HG03439 (cell line): ENCODE data around the gene TMEM59L.
A peak's percentile ranks its signal among the peaks of the same experiment; 100 is the strongest.

Source experiments
- ATAC-seq: cut with Tn5 transposase; IDR thresholded peaks from one replicate; pipeline ENCODE4 v1.9.1; 2021; ENCODE audit warnings: mild to moderate bottlenecking, moderate library complexity; ENCODE audit not compliant: unreplicated experiment

TMEM59L gene

DNA sequence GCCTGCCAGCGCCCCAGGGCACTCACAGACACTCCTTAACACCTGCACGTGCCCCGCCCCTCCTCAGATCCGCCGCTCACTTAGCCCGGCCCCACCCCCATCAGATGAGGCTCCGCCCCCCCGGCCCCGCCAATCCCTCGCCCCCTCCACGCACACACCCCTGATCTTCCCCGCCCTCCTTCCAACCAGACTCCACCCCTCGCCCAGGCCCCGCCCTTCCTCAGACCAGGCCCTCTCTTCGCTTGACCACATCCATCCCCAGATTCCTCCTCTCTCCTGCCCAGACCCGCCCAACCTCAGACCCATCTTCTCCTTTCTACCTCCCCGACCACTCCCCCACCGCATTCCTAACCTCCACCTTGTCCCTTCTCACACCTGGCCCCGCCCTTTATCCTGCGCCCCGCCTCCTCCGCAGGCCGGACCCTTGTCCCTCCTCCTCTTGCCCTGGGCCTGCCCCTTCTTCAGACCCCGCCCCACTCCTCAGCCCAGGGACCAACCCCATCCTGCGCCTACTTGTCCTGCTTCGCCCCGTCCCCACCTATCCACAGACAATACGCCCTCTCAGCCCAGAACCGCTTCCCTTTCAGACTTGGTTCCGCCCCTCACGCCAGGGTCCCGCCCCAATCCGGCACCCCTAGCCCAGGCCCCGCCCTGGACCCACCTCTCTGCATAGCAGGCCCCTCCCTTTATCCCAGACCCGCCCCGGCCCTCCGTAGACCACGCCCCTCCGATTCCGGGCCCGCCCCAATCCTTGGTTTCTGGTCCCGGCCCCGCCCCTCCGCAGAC is 23.7 kb downstream of the TMEM59L start:
- ATAC-seq, result peak; percentile 80

DNA sequence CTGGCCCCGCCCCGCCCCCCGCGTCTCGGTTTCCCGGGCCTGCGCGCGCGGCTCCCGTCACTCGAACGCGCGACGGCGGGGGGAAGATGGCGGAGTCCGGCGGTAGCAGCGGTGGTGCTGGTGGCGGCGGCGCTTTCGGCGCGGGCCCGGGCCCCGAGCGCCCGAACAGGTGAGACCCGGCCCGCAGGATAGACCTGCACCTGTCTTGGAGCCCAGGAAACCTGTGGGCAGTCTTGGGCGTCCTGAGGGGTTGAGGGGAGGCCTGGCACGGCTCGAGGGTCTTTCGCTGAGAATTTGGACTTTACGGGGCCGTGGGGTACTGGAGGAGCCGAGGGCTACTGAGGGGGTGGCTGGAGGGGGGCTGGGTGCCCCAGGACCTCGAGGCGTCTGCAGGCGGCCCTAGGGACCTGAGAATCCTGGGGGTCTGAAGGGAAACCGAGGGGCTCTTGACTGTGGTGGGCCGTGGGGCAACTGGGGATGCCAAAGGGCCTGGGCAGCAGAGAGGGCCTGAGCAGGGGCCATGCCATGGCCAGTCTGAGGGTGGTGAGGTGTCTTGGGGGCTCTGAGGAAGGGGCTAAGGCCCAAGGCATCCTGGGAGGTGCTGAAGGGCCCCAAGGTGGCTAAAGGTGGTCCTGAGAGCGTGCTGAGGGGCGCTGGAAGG is 24.4 kb downstream of the TMEM59L start, which contains the start of gene KLHL26:
Gene KLHL26 (plus strand): TSS at position 60 of the 661 bp plus-strand sequence. CDS start 27 bp downstream, at position 87.
- no peak for ATAC-seq

DNA sequence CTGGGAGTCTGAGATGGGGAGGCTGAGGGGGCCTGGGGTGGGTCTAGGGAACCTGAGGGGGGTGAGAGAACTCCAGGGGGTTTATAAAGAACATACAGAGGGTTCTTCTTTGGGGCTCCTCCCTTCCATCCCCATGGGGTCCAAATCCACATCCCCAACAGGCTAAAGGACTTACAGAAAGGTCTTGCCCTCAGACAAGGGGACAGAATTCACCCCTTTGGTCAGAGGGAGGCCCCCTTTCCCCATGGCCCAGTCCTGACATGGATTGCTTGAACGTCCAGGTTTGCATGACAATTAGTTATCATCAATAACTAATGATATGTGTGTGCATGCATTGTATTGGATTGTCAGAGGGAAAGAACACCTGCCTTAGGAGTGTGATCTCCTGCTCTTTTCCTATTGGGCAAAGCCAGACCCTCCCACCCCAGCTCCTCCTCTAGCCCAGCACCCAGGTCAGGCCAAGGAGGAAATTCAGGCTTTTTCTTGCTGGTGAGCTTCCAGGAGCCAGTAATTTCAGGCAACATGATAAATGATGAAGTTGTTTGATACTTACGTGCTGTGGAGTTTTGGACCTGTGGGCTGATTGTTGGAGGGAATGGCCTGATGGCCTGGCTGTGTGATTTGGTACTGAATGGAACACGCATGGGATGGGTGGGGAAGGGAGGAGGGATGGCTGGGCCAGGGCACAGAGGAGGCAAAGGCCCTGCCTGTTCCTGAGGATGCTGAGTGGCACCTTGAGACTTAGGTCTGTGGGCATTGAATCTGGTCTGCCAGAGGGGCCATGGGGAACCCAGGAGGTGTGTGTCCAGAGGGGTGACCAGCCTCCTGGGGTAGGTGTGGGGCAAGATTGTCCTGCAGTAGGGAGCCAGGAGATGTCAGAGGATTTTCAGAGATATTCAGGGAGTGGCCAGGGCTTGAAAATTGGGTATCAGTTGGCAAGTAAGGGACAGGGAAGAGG is 25.3 kb downstream of the TMEM59L start:
- no peak for ATAC-seq

DNA sequence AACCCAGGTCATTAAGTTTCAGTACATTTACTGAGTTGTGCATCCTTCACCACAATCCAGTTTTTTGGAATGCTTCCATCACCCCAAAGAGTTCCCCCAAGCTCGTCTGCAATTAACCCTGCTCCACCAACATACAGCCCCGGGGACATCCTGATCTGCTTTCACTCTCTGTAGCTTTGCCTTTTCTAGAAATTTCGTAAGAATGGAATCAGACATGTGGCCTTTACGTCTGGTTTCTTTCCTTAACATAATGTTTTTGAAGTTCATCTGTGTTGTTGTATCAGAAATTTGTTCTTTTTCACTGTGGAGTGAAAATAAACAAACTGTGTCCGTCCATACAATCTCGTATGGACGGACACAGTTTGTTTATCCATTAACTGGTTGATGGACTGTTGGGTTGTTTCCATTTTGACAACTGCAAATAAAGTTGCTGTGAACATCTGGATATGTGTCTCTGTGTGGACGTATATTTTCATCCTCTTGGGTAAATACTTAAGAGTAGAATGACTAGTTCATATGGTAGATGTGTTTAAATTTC is 27.1 kb downstream of the TMEM59L start:
- ATAC-seq, result no peak

DNA sequence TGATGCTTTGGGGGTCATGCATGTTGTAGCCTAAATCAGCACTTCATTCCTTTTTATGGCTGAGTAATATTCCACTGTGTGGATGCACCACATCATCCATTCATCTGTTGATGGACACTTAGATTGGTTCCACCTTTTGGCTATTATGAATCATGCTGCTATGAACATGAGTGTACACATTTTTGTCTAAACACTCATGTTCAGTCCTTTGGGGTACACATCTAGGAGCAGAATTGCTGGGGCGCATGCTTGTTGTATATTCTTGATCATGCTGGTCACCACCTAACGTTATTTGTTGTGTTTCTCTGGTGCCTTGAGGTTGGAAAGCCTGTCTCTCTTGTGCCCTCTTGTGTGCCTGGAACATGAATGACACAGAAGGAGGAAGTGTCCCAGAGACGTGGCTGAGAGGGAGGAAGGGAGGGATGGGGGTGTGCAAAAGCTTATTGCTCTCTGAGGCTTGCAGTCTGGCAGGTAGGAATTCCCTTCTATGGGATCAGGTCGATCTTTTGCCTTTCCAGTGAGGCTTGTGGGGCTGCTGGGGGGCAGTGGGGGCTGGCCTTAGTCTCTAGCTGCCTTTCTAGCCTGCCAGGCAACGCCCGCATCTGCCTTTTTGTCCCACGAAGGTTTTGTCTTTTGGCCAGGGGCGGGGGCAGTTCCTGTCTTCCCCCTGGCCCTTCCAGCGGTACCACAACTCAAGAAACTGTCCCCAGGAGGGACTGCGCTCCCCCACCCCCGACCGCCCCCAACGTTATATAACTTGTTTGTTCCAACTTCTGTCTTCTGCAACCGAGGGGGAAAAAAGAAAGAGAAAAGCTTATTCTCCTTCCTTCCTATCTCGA is 31.7 kb downstream of the TMEM59L start:
- ATAC-seq, result no peak

DNA sequence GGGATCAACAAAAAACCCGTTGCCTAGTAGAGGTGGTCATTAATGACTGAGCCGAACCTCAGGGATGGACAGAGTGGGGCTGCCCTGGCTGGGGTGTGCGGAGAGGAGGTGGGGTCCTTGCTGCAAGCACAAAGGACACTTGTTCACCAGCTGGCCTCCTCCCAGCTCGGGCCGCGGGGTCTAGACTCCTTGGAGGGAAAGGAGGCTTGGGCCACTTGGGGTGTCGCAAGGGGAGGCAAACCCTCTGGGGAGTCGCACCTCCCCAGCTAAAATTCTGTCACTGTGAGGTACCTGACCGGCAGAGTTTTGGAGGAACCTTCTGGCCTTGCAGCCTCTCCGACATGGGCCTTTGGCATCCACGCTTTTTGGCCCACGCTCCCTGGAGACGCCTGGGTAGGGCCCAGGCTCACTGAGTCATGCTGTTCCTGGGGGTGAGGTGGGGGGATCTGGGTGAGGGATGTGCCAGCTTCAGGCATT is 32.4 kb downstream of the TMEM59L start:
- ATAC-seq, result no peak

DNA sequence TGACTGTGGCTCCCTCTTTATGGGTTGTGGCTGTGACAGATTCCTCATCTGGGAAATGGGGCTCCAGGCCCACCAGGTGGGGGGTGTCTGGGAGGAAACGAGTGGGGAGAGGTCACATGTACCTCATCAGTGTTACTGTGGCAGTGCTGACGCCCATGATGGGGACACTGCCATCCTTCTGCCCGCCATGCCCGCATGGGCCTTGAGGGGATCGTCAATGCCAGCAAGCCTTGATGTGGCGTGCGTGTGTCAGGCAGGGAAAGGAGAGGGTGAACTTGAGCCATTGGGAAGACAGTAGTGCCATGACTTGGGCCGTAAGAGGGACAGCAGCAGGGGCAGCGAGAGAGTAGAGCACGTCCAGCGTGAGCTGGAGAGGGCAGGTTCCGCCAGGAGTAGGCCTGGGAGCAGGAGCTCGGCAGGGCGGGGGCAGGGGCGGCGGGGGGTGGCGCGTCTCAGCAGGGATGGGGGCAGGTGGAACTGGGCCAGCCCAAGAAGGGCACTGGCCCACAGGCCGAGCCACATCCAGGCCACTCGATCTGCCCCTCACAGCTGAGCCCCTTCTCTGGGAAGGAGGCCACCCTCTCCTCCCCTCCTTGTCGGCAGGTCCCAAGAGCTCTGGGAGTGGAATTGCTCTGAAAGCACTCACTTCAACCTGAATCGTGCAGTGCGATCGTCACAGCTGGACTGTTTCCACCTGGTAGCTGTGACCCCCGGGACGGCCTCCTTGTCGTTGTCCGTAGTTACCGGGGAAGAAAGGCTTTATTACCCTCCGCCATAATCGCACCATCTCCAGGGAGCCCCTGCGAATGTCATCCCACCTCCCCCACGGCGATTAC is 34.1 kb downstream of the TMEM59L start:
- no peak for ATAC-seq

DNA sequence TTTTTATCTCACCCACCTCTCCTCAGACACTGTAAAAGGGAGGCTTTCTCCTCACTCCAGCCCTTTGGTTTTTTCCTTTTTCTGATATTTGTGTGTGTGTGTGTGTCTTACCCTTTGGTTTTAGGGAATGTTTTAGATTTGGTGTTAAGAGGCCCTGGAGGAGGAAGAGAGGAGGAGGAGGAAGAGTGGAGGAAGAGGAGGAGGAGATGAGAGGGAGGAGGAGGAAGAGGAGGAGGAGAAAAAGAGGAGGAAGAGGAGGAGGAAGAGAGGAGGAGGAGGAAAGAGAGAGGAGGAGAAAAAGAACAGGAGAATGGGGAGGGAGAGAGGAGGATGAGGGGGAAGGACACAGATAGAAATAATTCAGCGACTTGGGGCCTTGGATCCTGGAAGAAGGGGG is 34.7 kb downstream of the TMEM59L start:
- ATAC-seq, result no peak

DNA sequence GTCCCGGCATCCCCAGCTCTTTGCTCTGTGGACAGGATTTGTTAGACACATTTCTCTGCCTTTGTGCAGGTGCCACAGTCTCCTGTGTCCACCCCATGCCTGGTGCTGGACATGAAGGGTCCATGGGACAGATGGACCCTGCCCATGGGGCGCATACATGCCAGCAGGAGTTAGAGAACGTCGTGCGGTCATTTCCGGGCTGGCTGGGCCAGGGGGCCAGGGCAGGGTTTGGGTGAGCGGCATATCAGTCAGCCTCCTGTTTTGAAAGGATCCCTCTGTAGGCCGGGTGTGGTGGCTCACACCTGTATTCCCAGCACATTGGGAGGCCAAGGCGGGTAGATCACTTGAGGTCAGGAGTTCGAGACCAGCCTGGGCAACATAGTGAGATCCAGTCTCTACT is 35.1 kb downstream of the TMEM59L start:
- no peak for ATAC-seq

DNA sequence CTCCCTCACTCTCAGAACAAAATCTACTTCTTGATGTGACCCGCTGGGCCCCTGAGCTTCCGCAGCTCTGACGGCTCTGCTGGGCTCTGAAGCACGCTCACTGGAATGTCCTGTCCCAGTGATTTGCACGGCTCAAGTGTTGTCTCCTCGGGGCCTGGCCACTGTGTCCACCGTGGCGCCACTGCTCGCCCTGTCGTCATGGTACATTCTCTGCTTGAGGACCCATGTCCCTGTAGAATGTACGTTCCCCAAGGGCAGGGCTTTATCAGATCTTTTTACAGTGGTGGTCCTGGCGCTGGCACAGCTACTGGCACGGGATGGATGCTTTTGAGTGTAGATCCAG is 36.3 kb downstream of the TMEM59L start:
- ATAC-seq, result no peak

DNA sequence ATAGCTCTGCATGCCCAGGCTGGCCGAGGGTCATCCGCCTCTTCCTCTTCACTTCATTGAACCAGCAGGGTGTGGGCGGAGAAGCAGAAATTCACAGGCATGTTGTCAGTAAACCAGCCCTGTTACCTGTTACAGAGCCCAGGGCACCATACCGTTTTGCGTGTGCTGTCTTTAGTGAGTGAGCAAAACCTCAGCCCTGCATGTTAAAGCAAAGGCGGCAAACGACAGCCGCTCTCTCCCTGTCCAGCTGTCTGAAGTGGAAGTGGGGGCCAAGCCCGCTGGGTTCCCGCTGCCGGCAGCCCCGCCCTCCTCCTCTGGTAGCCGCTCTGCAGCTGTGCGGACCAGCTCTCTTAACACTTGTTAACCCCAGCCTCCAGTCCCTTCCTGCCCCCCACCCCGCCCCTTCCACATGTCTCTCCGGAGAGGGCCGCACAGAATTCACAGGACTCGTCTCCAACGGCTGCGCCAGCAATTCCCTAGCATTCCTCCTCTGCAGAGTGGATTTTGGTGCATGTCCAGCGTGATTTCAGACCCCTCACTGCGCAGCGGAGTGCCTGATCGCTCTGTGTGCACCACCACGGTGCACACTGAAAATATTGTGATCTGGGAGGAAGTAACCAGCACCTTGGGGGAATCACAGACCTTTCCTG is 36.8 kb downstream of the TMEM59L start:
- no peak for ATAC-seq

DNA sequence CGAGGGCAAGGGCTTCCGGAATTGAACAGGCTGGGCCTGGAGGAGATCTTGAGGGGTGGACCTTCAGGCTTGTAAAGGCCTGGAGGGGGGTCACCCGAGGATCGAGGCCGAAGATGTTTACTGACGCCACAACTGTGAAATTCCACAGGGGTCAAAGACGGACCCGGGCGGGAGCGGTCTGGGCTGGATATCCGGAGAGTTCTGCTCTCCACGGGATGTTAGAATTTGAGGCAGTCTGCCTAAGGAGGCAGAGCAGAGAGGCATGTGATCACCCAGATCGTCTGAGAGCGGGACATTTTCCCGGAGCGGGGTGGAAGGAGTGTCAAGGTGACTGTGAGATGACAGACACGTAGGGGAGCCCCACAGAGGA is 37.3 kb downstream of the TMEM59L start:
- ATAC-seq, result no peak

DNA sequence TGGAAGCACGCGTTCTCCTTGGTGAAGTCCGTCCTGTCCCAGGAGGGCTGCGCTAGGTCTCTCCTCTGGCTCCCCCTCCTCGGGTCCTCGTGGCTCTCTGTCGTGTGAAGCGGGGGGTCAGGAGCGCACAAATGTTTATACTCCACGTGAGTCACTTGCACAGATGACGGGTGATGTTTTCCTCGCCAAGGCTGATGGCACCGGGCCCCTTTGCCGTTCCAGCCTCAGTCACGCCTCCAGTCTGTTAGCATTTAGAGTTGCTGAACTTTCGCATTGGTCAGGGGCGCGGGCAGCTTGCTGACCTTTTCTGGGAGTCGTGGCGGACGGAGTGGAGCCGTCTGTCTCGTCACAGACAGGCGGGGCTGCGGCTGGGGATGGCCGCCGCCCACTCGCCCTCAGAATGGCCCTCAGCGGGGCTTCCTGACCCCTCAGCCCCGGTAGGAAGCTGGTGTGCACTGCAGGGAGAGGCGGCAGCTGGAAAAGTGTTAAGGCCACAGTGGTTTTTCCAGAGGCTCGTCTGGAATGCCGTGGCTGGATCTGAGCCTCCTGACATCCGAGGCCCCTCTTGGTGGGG is 37.9 kb downstream of the TMEM59L start:
- ATAC-seq, result no peak

DNA sequence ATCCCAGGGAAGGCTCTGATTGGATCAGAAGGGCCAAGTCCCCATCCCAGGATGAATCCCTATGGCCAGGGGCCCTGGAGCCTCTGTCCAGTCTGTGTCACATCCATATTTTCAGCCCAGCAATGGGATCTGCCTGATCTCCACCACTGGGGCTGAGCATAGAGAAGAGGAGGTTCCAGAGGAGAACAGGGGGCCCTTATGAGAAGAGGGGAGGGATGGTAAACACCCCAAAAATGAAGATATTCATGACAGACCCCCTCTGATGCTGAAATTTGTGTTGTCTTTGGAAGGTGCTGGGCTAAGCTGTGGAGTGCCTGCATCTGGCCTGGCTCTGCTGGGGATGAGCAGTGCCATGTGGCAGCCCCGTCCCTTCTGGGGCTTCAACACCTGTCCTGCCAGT is 38.6 kb downstream of the TMEM59L start:
- no peak for ATAC-seq

DNA sequence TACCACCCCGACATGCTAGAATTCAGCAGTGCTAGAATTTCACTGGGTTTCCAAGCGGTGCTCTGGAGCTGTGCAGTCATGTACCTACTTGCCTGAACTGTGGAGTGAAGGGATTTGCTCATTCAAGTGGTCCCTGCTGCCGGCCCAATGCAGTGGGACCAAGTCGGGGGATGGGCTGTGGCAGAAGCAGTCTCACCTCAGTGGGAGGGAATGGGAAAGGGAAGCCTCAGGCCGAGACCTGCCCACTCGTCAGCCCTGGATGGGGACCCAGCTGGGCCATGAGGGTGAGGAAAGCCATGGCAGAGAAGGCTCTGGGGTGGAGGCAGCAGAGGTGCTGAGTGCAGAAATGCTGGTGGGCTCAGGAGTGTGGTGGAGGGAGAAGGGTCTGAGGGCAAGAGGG is 39.1 kb downstream of the TMEM59L start:
- no peak for ATAC-seq

DNA sequence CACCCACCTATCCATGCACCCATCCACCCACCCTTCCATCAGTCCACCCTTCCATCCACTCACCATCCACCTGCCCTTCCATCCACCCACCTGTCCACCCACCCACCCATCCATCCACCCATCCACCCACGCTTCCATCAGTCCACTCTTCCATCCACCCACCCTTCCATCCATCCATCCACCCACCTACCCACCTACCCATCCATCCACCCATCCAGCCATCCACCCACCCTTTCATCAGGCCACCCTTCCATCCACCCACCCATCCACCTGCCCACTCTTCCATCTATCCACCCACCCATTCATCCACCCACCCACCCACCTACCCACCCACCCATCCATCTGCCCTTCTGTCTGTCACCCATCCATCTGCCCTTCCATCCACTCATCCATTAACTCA is 41.2 kb downstream of the TMEM59L start:
- no peak for ATAC-seq

DNA sequence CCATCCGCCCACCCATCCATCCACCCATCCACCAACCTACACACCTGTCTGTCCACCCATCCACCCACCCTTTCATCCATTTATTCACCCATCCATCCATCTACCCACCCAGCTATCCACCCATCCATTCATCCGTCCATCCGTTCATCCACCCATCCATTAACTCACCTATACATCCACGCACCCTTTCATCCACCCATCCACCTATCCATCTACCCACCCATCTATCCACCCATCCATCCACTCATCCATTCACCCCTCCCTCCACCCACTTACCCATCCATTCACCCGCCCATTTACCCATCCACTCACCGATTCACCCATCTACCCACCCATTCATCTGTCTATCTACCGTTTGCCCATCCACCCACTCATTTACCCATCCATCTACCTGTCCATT is 41.8 kb downstream of the TMEM59L start:
- no peak for ATAC-seq

DNA sequence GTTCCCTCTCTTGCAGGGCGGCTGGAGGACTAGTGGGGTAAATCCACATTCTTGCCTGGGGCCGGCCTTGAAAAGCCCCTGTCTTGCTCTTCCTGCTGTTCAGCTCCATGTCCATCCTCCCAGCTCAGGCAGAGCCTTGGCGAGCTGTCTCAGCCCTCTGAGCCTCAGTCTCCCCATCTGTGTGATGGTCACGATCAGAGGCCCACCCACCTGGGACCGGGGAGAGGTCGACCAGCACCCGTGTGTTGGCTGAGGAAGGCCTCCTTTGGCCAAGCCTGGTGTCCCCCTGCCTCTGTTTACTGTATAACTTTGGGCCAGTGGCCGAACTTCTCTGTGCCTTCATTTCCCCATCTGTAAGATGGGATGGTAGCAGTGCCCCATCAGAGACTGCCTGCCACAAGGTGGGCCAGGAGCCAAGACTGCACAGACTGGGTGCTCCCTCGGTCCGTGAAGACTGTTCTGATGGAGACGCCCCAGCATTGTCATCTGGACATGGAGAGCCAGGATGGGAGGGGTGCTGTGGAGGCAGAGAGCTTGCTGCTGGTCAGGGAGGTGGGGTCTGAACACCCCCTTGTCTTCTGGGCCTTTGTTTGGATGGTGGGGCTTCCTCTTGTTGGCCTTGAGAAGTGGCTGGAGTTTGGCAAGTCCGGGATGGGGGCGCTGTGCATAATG is 42.6 kb downstream of the TMEM59L start:
- ATAC-seq, result no peak
